GM18907 (cell line): ENCODE measurements around the gene PAM.
"Not testable (repeated sequence)": the region's sequence is repeated elsewhere in the genome, so short reads cannot be mapped to it uniquely, and the experiment has no call there.

Experiments used
- ATAC-seq: cut with Tn5 transposase; IDR thresholded peaks from one replicate; pipeline ENCODE4 v1.9.1; 2021; ENCODE audit warnings: mild to moderate bottlenecking, moderate library complexity; ENCODE audit not compliant: unreplicated experiment

Gene PAM

DNA sequence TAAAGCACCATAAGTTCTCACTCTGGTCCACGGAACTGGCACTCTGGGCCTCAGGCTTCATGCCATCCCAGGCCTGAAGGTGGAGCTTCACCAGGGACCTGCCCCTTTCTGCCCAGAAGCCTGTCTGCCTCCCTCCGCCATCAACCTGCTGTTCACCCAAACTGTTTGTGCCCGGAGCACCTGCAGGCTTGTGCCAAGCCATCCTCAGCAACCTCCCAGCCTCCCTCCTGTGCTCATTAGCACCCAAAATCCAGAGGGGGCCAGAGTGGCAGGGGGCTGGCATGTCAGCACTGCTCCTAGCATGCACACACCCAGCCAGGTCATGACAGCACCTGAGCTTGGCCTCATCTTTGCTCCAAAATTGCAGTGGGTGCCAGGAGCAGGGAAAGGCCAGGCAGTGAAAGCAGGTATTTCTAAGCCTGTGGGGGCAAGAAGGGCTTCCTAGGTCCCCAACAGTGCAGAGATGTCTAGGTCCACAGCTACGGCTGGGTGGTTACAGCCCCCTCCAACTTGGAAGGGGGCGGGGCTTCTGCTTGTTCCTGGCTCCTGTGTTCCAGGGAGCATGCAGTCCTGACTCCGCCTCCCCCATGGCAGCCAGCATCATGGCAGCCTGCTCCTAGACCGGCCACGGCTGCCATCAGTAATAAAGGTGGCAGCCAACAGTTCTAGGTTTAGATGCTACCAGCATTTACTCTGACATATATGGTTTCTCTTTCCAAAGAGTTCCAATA, 279.7 kb downstream of the PAM start:
- no peak for ATAC-seq

DNA sequence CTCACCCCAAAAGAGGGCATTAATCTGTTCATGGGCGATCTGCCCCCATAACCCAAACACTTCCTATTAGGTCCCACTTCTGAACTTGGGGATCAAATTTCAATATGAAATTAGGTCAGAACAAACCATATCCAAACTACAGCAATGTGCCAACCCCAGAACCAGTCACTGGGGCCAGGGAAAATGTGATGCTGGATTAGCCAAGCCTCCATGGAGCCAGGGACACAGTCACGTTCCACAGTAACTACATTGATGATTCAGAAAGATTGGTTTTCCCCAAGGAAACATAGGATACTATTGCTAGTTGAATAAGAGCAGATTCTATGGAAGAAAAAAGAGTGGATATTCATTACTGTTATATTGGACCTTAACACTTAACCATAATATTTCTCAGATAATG, 280.6 kb downstream of the PAM start:
- ATAC-seq: no peak

DNA sequence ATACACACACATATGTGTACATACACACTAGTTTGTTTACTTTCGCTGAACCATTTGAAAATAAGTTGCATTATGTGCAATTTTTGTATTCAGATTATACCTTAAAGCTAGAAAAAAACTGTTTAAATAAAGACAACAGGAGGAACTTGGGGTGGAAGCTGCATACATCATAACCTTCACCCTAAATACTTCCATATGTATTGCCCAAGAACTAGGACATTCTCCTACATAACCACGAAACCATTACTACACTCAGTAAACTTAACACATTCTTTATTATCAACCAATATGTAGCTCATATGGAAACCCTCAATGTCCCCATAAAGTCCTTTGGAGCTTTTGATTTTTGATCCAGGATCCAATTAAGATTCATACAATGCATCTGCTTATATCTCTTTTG, 281.5 kb downstream of the PAM start:
- no peak for ATAC-seq

DNA sequence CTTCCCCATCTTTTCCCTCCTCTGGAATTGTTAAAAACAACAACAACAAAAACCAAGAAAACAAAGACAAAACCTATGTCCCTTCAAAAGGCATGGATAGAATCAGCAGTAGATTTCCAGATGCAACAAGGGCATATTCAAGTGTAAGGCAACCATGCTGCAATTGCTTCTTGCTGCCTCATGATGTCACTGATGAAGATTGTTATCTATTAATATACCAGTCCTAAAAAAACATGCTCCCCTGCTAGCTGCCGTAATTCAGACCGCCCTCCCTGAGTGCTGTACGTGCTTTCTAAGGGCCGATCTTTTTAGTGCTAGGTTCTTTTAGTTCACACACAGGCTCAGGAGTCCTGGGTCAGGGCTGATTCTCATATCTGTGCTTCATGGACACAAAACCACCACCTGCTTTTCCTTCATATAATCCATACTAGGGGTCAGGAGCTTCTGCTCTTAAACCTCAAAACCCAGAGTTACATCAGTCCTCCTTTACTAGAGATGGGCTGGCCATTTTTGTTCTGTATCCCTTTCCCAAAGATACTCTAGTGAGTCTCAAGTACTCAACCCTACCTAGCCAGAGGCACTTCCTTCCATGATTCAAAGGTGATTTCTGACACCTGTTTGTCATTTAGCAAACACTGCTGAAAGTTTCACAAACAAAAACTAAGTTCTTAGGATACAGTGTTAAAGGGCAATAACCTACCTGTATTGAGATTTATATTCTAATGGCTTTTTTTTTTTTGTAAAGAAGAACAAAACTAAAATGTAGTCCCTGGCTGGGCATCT, 282.8 kb downstream of the PAM start:
- no peak for ATAC-seq

DNA sequence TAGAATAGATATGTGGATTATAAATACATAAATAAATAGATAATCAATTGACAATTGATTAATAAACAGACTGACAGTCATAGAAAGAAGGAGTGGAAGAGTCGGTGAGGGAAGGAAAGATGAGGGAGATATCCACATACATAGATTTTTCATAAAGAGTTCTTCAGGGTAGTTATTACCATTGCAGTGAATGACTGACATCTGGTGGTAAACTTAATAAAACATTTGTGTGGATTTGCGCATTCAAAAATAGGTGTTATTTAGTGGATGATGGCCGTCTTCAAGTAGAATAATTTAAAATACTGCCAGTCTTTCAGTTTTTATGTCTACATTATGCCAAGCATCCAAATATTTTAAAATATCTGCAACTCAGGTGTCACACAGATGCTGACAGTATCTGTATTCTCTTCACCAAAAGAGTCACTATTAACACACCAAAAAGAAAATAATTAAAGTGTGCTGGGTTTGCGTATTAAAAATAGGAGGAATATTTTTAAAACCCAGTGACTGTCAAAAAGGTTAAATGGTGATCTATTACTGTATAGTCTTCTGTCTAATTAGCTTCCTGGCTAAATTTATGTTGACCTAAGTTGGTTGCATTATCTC, 286.1 kb downstream of the PAM start:
- ATAC-seq: no peak

DNA sequence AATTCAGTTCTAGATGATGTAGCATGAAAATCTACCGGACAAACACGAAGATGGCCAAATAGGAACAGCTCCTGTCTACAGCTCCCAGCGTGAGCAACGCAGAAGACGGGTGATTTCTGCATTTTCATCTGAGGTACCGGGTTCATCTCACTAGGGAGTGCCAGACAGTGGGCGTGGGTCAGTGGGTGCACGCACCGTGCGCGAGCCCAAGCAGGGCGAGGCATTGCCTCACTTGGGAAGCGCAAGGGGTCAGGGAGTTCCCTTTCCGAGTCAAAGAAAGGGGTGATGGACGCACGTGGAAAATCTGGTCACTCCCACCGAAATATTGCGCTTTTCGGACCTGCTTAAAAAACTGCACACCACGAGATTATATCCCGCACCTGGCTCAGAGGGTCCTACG, 291.6 kb downstream of the PAM start:
- ATAC-seq: not testable (repeated sequence)

DNA sequence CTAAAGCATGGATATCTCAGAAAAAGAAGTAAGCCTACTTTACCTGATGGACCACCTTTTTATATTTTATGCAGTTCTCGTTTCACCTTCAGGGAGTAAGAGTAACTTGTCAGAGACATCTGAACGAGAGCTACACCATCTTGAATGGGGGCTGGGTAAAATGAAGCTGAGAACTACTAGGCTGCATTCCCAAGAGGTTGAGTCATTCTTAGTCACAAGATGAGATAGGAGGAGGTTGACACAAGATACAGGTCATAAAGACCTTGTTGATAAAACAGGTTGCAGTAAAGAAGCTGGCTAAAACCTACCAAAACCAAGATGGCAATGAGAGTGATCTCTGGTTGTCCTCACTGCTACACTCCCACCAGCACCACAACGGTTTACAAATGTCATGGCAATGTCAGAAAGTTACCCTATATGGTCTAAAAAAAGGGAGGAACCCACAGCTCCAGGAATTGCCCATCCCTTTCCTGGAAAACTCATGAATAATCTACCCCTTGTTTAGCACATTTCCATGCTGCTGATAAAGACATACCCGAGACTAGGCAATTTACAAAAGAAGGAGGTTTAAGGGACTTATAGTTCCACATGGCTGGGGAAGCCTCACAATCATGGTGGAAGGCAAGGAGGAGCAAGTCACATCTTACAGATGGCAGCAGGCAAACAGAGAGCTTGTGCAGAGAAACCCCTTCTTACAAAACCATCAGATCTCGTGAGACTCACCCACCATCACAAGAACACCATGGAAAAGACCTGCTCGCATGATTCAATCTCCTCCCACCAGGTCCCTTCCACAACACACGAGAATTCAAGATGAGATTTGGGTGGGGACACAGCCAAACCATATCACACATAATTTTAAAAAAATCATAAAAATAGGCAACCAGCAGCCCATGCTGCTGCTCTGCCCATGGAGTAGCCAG, 302.4 kb downstream of the PAM start:
- ATAC-seq: no peak

DNA sequence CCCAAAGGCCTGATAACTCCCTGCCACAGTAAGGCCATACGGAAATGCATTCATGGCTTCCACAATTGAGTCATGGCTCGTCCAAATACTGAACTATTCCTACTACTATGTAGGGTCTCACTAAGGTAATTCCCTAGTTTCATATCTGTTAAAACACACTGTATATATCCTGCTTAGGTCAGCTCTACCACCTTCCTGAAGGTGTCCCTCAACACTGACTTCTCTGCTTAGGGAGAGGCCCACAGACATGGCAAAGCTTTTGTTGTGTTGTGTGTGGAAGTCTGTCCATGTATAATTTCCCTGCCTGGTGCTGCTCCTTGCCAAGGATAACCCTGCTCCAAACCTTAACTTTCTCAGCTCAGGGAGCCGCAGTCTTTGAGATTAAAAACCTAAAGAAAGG, 304.4 kb downstream of the PAM start:
- ATAC-seq: no peak

DNA sequence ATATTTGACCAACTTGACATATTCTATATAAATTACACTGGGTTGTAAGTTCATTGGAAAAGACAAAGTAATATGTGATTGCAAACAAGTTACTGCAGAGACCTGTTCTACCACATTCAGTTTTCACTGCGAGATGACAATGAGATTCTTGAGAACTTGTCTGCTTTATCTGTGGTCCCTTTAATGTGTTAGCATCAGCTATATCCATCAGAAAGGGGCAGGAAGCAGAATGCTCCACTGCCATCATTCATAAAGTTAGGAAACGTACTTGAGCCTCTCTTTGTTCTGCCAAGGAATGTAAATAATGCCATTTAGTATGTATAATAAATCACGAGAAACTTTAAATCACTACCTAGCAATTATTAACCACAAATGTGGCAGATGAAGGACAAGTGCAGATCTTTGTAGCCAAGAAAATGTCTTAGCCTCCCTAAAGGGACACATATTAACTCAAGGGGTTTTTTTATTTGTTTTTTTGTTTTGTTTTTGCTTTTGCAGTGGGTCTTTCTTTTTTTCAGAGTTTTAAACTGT, 305.4 kb downstream of the PAM start:
- no peak for ATAC-seq

DNA sequence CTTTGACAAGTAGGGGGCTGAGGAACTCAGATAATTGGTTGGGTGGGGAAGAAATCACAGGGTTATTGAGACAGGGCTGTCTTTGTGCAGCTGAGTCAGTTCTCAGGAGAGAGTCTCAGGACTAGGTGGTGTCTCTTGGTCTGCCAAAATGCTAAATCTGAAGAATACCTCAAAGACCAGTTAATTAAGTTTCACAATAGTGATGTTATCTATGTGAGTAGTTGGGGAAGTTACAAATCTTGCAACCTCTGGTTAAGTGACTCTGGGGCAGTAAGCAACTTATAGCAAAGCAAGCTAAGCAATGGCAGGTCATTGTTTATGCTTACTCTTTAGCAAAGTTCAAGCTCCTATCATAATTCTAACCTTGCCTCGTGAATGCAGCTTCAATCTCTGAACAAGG, 311.2 kb downstream of the PAM start:
- ATAC-seq: no peak

DNA sequence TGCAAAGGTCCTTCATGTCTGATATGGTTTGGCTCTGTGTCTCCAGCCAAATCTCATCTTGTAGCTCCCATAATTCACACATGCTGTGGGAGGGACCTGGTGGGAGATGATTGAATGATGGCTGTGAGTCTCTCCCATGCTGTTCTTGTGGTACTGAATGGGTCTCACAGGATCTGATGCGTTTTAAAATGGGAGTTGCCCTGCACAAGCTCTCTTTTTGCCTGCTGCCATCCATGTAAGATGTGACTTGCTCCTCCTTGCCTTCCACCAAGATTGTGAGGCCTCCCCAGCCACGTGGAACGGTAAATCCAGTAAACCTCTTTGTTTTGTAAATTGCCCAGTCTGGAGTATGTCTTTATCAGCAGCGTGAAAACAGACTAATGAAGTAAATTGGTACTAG, 318.4 kb downstream of the PAM start:
- not testable (repeated sequence) for ATAC-seq

DNA sequence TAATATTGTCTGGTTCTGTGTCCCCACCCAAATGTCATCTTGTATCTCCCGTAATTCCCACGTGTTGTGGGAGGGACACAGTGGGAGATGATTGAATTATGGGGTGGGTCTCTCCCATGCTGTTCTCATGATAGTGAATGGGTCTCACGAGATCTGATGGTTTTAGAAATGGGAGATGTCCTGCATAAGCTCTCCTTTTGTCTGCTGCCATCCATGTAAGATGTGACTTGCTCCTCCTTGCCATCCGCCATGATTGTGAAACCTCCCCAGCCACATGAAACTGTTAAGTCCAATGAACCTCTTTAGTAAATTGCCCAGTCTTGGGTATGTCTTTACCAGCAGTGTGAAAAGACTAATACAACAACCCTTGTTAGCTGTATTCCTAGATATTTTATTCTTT, 320.3 kb downstream of the PAM start:
- no peak for ATAC-seq
